Stimulated activated naive CD8-positive, alpha-beta T cell treated with anti-CD3 and anti-CD28 coated beads, Interleukin-15, Interleukin-2, amounts not matched to agents 100 ng/mL and 50 ng/mL, for 24 hours (primary cell): ENCODE measurements around the gene KCNF1.

Experiments
- H3K27ac Mint-ChIP-seq: one replicate; pipeline ENCODE4 v1.8.0; 2021; ENCODE audit warnings: mild to moderate bottlenecking, mixed read lengths
- H3K27me3 Mint-ChIP-seq: one replicate; pipeline ENCODE4 v1.8.0; 2021; ENCODE audit warnings: mixed read lengths
- H3K36me3 Mint-ChIP-seq: one replicate; pipeline ENCODE4 v1.8.0; 2021; ENCODE audit warnings: low read depth, mixed read lengths
- H3K4me1 Mint-ChIP-seq: one replicate; pipeline ENCODE4 v1.8.0; 2021; ENCODE audit warnings: low read depth, mixed read lengths
- H3K4me3 Mint-ChIP-seq: one replicate; pipeline ENCODE4 v1.8.0; 2021; ENCODE audit warnings: mild to moderate bottlenecking, mixed read lengths
- H3K9me3 Mint-ChIP-seq: one replicate; pipeline ENCODE4 v1.8.0; 2021; ENCODE audit warnings: mixed read lengths

KCNF1 gene

DNA sequence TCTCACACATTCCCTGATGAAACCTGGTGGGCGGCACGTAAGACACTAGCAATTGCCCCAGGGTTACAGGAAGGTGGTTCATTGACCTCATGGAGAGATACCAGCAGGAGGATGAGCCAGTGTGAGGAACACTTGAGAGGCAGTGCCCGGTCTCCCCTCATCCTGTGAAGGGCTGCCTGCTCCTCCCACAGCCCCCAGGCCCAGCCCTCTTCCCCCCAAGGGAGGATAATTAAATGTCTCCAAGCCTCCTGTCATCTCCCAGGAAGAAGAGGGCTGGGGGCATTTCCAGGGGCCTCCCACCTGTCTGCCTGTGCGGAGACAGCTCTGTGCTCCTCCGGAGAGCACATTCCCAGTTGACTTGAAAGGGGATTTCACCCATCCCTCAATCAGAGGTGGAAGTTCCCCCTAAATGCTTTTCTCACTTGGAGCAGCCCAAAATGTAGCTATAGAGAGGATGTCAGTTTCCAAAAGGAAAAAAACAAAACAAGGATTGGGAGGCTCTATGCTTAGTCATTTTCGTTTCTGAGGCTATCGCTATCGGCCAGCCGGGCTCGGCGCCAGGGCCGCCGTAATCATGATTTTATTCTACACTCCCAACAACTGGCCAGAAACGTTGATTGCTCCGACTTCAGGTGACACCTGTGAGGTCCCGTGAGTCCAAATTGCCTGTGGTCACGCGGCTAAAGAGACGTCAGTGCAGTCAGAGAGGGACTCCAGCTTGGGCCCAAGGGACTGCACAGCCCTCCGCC lies 7.1 kb downstream of the KCNF1 start:
- Mint-ChIP-seq H3K9me3 (no peaks in the 10 kb centered on the region), H3K4me3 (no peak overlapping the region), H3K36me3 (no peaks in the 10 kb centered on the region), H3K4me1 (no peaks in the 10 kb centered on the region), H3K27ac (no peak overlapping the region), H3K27me3 (peaks cover 9% of the 10 kb centered on the region)

DNA sequence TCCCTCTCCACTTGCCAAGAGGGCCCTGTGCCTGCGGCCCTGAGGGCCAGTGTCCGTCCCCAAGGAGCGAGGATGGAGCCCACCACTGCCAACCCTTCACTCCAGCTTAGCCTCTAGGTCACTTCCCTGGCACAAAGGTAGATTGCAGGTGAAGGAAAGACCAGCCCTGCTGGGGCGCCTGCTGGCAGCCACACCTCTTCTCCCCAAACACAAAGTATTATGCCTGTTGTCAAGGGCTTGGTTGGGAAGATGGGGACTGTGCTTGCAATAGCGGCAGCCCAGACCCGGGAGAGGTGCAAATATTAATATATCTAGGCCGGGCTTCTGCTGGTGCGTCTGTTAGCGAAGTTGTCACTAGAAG lies 7.7 kb downstream of the KCNF1 start:
- Mint-ChIP-seq H3K27ac (no peak overlapping the region), H3K9me3 (no peaks in the 10 kb centered on the region), H3K4me1 (no peaks in the 10 kb centered on the region), H3K4me3 (no peak overlapping the region), H3K36me3 (no peaks in the 10 kb centered on the region), H3K27me3 (peaks cover 5% of the 10 kb centered on the region)

DNA sequence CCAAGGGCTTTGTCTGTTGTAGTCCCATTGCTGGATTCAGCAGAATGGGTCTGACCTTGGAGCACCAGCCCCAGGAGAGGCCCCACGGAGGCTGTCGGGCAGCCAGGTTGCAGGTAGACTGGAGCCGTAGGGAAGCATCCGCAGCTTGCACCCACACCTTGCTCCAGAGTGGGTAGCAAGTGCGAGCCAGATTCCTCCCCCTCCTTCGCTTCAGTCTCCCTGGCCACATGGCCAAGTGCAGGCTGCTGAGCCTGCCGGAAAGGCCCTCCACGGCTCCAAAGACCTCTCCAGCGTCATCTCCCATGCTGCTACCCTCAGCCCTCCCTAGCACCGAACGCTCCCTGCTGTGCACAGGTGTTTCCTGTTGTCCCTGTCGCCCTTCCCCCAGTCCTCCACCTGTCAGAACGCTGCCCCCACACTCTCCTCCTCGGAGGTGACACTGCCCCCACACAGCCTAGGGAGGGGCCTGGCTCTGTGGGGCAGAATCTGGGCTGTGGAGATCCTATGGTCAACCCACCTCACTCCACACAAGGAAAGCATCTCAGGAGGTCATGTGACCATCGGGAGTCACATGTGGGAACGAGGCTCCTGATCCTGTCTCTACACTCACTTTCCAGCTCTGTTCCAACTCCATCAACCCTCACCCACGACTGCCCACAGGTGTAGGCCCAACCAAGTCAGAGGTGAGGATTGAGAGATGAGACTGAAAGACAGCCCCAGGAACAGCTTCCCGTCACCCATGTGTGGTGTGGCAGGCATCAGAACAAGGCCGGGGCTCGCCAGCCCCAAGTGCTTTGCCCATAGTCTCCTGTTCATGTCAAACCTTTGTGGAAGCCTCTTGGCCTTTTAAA lies 8.3 kb downstream of the KCNF1 start:
- Mint-ChIP-seq H3K27me3 (no peaks in the 10 kb centered on the region), H3K4me1 (no peaks in the 10 kb centered on the region), H3K4me3 (no peak overlapping the region), H3K27ac (no peak overlapping the region), H3K9me3 (no peaks in the 10 kb centered on the region), H3K36me3 (no peaks in the 10 kb centered on the region)

DNA sequence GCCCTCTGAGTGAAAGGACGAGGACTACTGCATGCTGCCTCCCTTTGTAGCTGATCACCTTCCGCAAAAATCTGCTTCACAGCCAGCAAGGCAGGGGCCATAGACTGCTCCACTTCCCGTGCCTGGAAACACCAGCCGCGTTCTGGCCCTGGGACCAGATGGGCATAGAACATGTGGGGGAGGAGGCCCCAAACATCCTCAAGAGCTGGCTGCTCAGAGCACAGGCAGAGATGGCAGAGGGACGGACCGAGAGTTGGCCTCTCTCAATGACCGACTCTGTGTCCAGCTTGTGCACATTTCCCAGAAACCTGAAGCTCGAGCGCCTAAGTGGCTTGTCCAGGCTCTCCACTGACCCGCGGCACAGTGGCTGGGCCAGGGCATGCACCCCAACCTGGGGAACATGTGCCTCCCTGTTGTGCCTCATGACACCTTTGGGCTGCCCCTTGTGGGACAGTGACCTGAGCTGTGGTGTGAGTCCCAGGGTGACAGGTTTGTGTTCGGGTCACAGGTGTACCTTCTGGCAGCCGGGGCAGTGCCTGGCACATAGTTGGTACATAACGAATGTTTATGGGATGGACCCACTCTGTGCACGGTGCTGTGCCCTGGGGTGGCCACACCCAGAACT lies 9.1 kb downstream of the KCNF1 start:
- Mint-ChIP-seq H3K27me3 (no peaks in the 10 kb centered on the region), H3K9me3 (no peaks in the 10 kb centered on the region), H3K4me3 (no peak overlapping the region), H3K4me1 (no peaks in the 10 kb centered on the region), H3K27ac (no peak overlapping the region), H3K36me3 (no peaks in the 10 kb centered on the region)

DNA sequence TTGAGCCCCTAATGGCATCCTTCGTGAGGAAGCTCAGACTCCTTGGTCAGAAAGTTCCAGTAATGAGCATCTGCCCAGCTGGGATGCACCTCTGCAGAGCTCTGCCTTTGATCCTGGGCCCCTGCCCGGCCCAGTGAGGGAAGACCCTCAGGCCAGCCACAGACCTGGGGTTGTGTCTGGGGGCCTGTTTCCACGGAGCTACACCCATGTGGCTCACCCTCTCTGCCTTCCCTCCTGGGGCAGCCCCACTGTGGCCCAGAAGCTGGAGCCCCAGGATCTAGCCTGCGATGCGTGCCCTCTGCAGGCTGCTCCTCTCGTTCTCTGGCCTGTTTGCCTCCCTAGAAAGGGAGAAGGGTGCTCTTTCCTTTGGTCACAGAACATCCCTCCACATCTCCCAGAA lies 9.8 kb downstream of the KCNF1 start:
- H3K4me1 Mint-ChIP-seq = no peaks in the 10 kb centered on the region
- no peak overlapping the region for H3K4me3 Mint-ChIP-seq
- H3K27me3 Mint-ChIP-seq = no peaks in the 10 kb centered on the region
- H3K36me3 Mint-ChIP-seq = no peaks in the 10 kb centered on the region
- no peaks in the 10 kb centered on the region for H3K9me3 Mint-ChIP-seq
- H3K27ac Mint-ChIP-seq = no peak overlapping the region

DNA sequence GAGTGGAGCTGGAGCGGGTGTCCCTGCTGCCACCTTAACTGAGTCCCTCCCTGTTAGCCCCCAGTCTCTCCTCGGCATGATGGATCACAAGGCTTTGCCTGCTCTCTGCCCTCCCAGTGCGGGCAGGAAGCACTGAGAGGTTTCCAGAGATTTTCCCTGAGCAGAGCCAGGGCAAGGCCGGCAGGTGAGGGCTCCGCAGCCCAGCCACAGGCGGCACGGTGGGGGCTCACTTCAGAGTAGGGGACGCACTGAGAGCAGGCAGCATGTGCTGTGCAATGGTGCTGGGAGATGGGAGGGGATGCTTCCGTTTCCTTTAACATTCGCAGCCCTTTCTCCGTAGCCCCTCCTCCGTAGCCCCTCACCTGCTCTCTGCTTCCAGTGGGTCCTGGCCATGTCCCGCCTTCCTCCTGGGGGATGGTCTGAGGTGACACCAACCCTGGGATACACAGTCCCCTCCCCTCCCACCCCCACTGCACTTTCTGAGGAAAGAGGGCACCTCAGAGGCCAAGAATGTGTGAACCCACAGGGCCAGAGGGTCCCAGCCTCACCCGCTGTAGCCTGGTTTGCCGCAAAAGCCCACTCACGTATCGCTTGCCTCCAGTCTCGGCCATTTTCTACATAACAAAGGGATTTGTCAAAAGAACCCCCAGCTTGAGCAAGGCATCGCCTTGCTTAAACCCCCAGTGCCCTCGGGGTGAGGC lies 10.7 kb downstream of the KCNF1 start:
- H3K27me3 Mint-ChIP-seq = no peaks in the 10 kb centered on the region
- H3K4me3 Mint-ChIP-seq = no peak overlapping the region
- no peaks in the 10 kb centered on the region for H3K4me1 Mint-ChIP-seq
- H3K9me3 Mint-ChIP-seq = no peaks in the 10 kb centered on the region
- H3K27ac Mint-ChIP-seq = no peak overlapping the region
- H3K36me3 Mint-ChIP-seq = no peaks in the 10 kb centered on the region

DNA sequence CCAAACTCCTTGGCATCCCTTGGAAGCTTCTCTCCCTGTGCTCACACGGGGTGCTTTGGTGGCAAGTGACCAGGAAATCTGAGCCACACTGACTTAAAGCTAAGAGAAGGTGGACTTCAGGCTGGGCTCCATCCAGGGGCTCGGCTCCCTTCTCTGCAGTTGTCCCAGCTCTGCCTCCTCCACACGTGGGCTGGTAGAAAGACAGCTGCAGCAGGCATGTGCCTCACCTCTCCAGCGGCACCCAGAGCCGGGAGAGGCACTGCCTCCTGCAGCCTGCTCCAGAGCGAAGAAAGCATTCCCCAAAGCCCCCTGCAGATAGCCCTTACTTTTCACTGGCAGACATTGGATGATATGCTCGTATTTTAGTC lies 11.3 kb downstream of the KCNF1 start:
- no peaks in the 10 kb centered on the region for H3K4me1 Mint-ChIP-seq
- H3K27ac Mint-ChIP-seq = no peak overlapping the region
- no peaks in the 10 kb centered on the region for H3K36me3 Mint-ChIP-seq
- no peaks in the 10 kb centered on the region for H3K27me3 Mint-ChIP-seq
- no peak overlapping the region for H3K4me3 Mint-ChIP-seq
- no peaks in the 10 kb centered on the region for H3K9me3 Mint-ChIP-seq

DNA sequence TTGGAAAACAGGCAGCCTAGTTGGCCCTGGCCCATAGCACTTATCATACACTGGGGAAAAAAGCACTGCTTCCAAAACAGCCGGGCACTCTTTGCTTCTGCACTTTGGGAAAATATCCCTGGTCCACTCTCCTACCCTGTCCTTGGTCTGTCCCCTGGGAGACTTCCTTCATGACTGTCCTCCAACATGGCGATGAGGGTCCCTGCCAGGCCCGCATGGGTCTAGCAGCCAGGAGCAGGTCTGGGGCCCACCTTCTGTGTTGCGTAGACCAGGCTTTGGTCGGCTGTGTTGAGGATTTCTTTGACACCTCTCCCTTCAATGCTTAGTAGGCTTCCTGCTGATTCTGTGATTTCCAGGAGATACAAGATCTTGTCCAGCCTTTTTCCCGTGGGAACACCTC lies 12.2 kb downstream of the KCNF1 start:
- H3K36me3 Mint-ChIP-seq = no peaks in the 10 kb centered on the region
- no peaks in the 10 kb centered on the region for H3K9me3 Mint-ChIP-seq
- no peak overlapping the region for H3K27ac Mint-ChIP-seq
- no peaks in the 10 kb centered on the region for H3K4me1 Mint-ChIP-seq
- H3K27me3 Mint-ChIP-seq = no peaks in the 10 kb centered on the region
- H3K4me3 Mint-ChIP-seq = no peak overlapping the region

DNA sequence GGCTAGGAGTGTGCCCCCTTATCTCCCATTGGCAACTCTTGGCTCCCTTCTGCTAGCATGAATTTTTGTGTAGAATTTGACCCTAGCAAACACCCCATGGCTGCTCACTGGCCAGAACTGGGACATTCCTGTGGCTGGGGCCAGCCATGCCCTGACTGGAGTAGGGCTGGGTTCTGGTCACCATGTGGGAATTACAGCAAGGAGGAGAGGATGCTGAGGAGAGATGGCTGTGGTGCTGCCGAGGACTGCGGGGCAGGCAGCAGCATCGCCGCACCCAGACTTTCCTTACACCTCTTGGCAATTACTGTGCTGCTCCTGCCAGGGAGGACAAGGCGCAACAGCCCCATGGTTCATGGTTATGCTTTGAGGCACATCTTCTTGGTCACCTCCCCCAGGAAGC lies 12.7 kb downstream of the KCNF1 start:
- Mint-ChIP-seq H3K27me3 (no peaks in the 10 kb centered on the region), H3K4me1 (no peaks in the 10 kb centered on the region), H3K36me3 (no peaks in the 10 kb centered on the region), H3K4me3 (no peak overlapping the region), H3K27ac (no peak overlapping the region), H3K9me3 (no peaks in the 10 kb centered on the region)

DNA sequence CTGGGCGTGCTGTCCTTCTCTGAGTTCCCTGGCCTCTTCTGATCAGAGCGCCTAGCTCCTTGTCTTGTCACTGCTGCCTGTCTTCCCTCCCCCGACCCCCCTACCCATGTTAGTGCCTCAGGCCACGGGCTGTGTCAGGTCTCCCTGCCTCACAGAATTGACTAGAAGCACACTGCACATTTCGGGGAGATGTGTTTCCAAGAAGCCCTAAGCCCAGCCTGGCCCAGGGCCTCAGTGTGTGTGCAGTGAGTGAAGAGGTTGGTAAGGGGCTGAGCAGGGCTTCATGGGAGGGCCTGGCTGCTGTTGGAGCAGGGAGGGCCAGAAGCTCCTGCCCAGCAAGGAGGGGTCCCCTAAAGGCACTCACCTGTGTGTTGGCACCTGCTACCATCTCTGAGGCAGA lies 13.1 kb downstream of the KCNF1 start:
- H3K4me1 Mint-ChIP-seq = no peaks in the 10 kb centered on the region
- no peak overlapping the region for H3K4me3 Mint-ChIP-seq
- H3K36me3 Mint-ChIP-seq = no peaks in the 10 kb centered on the region
- no peaks in the 10 kb centered on the region for H3K27me3 Mint-ChIP-seq
- H3K27ac Mint-ChIP-seq = no peak overlapping the region
- H3K9me3 Mint-ChIP-seq = no peaks in the 10 kb centered on the region

DNA sequence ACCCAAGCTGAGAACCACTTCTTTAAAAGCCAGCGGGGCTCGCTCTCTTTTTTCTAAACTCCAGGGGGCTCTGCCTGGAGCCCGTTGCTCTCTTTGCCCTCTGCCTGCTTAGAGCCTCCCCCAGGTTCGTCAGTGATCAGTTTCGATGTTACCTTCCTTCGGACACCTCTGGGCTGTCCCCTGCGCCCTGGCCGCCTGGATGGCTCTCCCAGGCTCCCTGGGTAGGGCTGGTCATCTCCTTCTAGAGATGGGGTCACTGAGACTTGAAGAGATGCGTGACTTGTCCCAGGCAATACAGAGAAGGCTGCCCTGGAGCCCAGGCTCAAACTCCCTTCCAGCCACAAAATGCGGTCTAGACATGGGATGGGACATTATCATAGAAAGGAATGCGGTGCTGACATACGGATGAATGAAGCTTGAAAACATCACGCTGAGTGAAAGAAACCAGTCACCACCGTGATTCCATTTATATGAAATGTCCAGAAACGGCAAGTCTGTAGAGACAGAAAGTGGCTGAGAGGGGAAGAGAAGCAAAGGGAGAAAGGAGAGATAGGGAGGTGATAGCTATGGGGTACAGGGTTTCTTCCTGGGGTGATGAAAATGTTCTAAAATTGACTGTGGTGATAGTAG lies 14.6 kb downstream of the KCNF1 start:
- no peaks in the 10 kb centered on the region for H3K36me3 Mint-ChIP-seq
- no peaks in the 10 kb centered on the region for H3K9me3 Mint-ChIP-seq
- H3K27me3 Mint-ChIP-seq = no peaks in the 10 kb centered on the region
- H3K27ac Mint-ChIP-seq = no peak overlapping the region
- no peaks in the 10 kb centered on the region for H3K4me1 Mint-ChIP-seq
- no peak overlapping the region for H3K4me3 Mint-ChIP-seq

DNA sequence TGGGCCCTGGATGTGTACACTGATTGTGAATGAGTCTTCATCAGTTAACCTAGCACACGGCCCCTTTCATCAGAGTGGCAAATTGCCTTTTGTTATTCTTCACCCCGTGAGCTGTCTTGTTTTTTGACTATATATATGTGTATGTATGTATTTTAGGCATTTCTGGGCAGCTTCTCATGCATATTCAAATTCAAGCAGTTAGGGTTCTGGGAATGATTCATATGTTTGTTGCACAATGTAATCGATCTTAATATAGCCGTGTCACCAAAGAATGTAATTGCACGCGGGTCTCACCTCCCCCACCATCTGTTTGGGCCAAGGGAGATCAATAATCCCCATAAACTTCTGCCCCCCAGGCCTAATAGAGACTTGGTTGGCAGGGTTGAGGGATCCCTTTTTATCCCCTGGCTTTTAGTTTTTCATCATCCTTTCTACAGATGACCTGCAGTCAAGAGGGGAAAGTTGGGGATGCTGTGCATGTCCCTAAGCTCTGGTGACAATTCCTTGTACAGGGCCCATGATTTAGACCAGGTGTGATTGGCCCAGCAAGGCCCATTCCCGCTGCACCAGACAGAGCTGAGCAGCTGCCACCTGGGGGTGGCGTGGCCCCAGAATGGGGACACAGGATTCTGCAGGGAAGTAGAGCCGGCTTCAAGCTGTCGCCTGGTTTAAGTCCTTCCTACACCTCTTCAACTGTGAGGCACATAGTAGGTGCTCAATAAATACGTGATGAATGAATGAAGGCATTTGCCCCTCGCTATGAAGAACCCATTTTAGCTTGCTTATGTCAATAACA lies 19.2 kb downstream of the KCNF1 start:
- H3K9me3 Mint-ChIP-seq = no peaks in the 10 kb centered on the region
- no peaks in the 10 kb centered on the region for H3K4me1 Mint-ChIP-seq
- H3K27ac Mint-ChIP-seq = no peak overlapping the region
- no peak overlapping the region for H3K4me3 Mint-ChIP-seq
- no peaks in the 10 kb centered on the region for H3K27me3 Mint-ChIP-seq
- no peaks in the 10 kb centered on the region for H3K36me3 Mint-ChIP-seq

DNA sequence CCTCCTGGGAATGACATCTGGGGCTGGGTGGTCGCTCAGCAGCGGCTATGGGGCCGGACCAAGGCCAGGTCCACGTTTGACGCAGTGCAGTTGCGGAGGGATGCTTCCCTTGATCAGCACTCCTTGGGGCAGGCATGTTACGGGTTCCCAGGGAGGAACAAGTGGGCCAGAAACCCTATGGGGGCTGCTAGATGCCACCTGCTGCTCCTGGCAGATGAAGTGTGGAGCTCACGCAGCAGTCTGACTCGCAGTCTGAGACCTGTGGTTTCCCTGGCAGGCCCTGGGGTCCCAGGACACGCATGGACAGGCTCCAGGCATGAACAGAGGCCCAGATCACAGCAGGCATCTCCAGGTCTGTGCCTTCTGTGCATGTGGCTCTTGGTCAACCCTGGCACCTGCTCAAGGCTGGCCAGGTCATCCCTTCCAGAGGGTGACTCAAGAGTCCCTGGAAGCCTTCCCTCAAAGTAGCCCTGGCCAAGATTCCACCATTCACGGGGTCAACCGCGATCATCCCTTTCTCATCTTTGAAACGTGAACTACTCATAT lies 20.0 kb downstream of the KCNF1 start:
- no peaks in the 10 kb centered on the region for H3K4me1 Mint-ChIP-seq
- no peak overlapping the region for H3K27ac Mint-ChIP-seq
- no peaks in the 10 kb centered on the region for H3K36me3 Mint-ChIP-seq
- no peak overlapping the region for H3K4me3 Mint-ChIP-seq
- no peaks in the 10 kb centered on the region for H3K9me3 Mint-ChIP-seq
- H3K27me3 Mint-ChIP-seq = no peaks in the 10 kb centered on the region
